ENCODE results near the gene CHST15. TPM values are rescaled to one million over a fixed set of nuclear protein-coding genes. Genes with fewer than 3 reads are reported as not detected.

CHST15 gene
- total and polyA plus RNA-seq, 2 of the 4 experiments (the other 2 are of a cell fraction): 0.14 to 0.18 TPM

- no peak overlapping the region for H3K27ac ChIP-seq (ENCODE audit: insufficient read depth, low read length)
- no peak overlapping the region for H3K23ac ChIP-seq (ENCODE audit: low read depth, low read length)
- no peak overlapping the region for H3K4me2 ChIP-seq (ENCODE audit: low read depth, low read length)
- ChIA-PET POLR2A (ENCODE audit: unreplicated experiment) (no interaction called here), CTCF (no interaction called here)
- TF ChIP-seq FOS (IDR thresholded peaks at IDR 0.05; ENCODE audit: low read depth, low read length) (no peak), USF2 (IDR thresholded peaks at IDR 0.05; ENCODE audit: low read depth, low read length) (no peak), CHD1 (IDR thresholded peaks at IDR 0.05; ENCODE audit: low read depth, low read length) (no peak), MXI1 (IDR thresholded peaks at IDR 0.05; ENCODE audit: borderline replicate concordance, low read depth, low read length) (no peak), MAFK (IDR thresholded peaks at IDR 0.05; ENCODE audit: low read depth, low read length) (no peak), CTCF (conservative IDR thresholded peaks at IDR 0.05; ENCODE audit: low read depth, low read length) (no peak), RFX5 (IDR thresholded peaks at IDR 0.05; ENCODE audit: low read depth, low read length) (no peak), RCOR1 (IDR thresholded peaks at IDR 0.05; ENCODE audit: insufficient replicate concordance, low read length) (no peak), ELK1 (IDR thresholded peaks at IDR 0.05; ENCODE audit: borderline replicate concordance, low read depth, low read length) (no peak), POLR2A (IDR thresholded peaks at IDR 0.05; ENCODE audit: low read depth, low read length) (no peak), RAD21 (IDR thresholded peaks at IDR 0.05; ENCODE audit: low read length) (no peak), MAZ (IDR thresholded peaks at IDR 0.05; ENCODE audit: borderline replicate concordance, low read depth, low read length) (no peak), SMC3 (IDR thresholded peaks at IDR 0.05; ENCODE audit: low read depth, low read length) (no peak), BHLHE40 (IDR thresholded peaks at IDR 0.05; ENCODE audit: low read depth, low read length) (no peak), NFE2L2 (IDR thresholded peaks at IDR 0.05; ENCODE audit: low read depth, low read length) (no peak), CEBPB (IDR thresholded peaks at IDR 0.05; ENCODE audit: low read depth, low read length) (no peak)
- H4K5ac ChIP-seq (ENCODE audit: low read depth, low read length): no peak overlapping the region
- H3K27me3 ChIP-seq (ENCODE audit: control insufficient read depth, insufficient read depth, low read length): no peaks in the 10 kb centered on the region
- BruUV-seq (replicated peaks): no TSS peak
- H3K9ac ChIP-seq (ENCODE audit: low read depth, low read length): no peak overlapping the region
- H3K18ac ChIP-seq (ENCODE audit: low read depth, low read length): no peak overlapping the region
- ATAC-seq (ENCODE audit: low read depth) (no peak), DNase-seq (no peak)
- intact Hi-C loops (cut with micrococcal nuclease) (no loop called here), in situ Hi-C loops (cut with MboI; ENCODE audit: low sequenced_read_pairs) (no loop called here), dilution Hi-C loops (cut with HindIII; ENCODE audit: low sequenced_read_pairs, unreplicated experiment) (no loop called here)
- H2BK5ac ChIP-seq (ENCODE audit: low read depth, low read length, poor library complexity, severe bottlenecking): no peak overlapping the region
- no peaks in the 10 kb centered on the region for H3K4me1 ChIP-seq (ENCODE audit: control insufficient read depth, insufficient read depth, low read length)
- no peak overlapping the region for H3K4me3 ChIP-seq (ENCODE audit: insufficient read depth, low read depth, low read length)
- H4K91ac ChIP-seq (ENCODE audit: insufficient read depth, low read depth, low read length): no peak overlapping the region
- H2BK120ac ChIP-seq (ENCODE audit: low read depth, low read length): no peak overlapping the region
- no peak overlapping the region for H2BK20ac ChIP-seq (ENCODE audit: low read depth, low read length)
- H3K56ac ChIP-seq (ENCODE audit: extremely low read depth, insufficient read depth, low read length): no peak overlapping the region
- H3K36me3 ChIP-seq (ENCODE audit: control insufficient read depth, insufficient read depth, low read length): no peaks in the 10 kb centered on the region
- H3K4ac ChIP-seq (ENCODE audit: low read depth, low read length): no peak overlapping the region
- H3K9me1 ChIP-seq (ENCODE audit: insufficient read depth, low read length): no peaks in the 10 kb centered on the region
- 24% methylated on average over 2 of the region's 2 CpGs; no CpG with 5 or more reads in 1 of the 2 experiments for WGBS, 2 experiments (ENCODE audit: extremely low coverage in 2 of 2, insufficient read length in 1 of 2)
- H3K9me3 ChIP-seq (ENCODE audit: control insufficient read depth, insufficient read depth, low read length): peaks cover 2% of the 10 kb centered on the region; the same call in 1 of the 2 replicates
- H2AK9ac ChIP-seq (replicated peaks; ENCODE audit: low read depth, low read length, poor library complexity): no peak overlapping the region
- H2BK15ac ChIP-seq (ENCODE audit: low read depth, low read length): no peak overlapping the region
- H4K8ac ChIP-seq (ENCODE audit: low read depth in 2 of 2, low read length in 2 of 2): no peak overlapping the region
- no peak overlapping the region for H2AK5ac ChIP-seq (ENCODE audit: low read depth, low read length)
- no peaks in the 10 kb centered on the region for H4K20me1 ChIP-seq (ENCODE audit: insufficient read depth, low read length)
- no peak overlapping the region for H3K14ac ChIP-seq (replicated peaks; ENCODE audit: low read depth, low read length)
- no peaks in the 10 kb centered on the region for H3K79me1 ChIP-seq (ENCODE audit: low read depth in 1 of 2, low read length in 2 of 2)
- H2AFZ ChIP-seq (replicated peaks; ENCODE audit: low read length, poor library complexity): no peak overlapping the region
These were observed 39.4 kb downstream of the CHST15 start for GRCh38 chr10:124053971-124054370.

All from IMR-90 (cell line).